GM18517 (cell line): ENCODE results near the gene SERPINH1.

ENCODE experiments used
- ATAC-seq: cut with Tn5 transposase; IDR thresholded peaks from one replicate; pipeline ENCODE4 v1.9.1; 2021; ENCODE audit warnings: mild to moderate bottlenecking, moderate library complexity; ENCODE audit not compliant: unreplicated experiment

Gene SERPINH1

GRCh38 chr11:75594211-75594610 lies 32.2 kb downstream of the SERPINH1 start:
- no peak for ATAC-seq

- ATAC-seq, result no peak
These were observed 33.4 kb downstream of the SERPINH1 start for GRCh38 chr11:75595429-75595828.

GRCh38 chr11:75596914-75597313 lies 34.9 kb downstream of the SERPINH1 start:
- no peak for ATAC-seq

GRCh38 chr11:75597636-75598035 lies 35.6 kb downstream of the SERPINH1 start:
- ATAC-seq, result no peak

- no peak for ATAC-seq
These were observed 36.2 kb downstream of the SERPINH1 start for GRCh38 chr11:75598264-75598663.

- no peak for ATAC-seq
These were observed 36.8 kb downstream of the SERPINH1 start for GRCh38 chr11:75598900-75599299.

GRCh38 chr11:75600356-75600755 lies 38.3 kb downstream of the SERPINH1 start:
- ATAC-seq, result no peak

- ATAC-seq, result no peak
These were observed 39.4 kb downstream of the SERPINH1 start for GRCh38 chr11:75601494-75601893.

- ATAC-seq, result no peak
These were observed 40.9 kb downstream of the SERPINH1 start for GRCh38 chr11:75602951-75603350.

GRCh38 chr11:75603791-75604736 lies 42.0 kb downstream of the SERPINH1 start:
- ATAC-seq, result no peak

GRCh38 chr11:75606099-75606498 lies 44.0 kb downstream of the SERPINH1 start:
- no peak for ATAC-seq

GRCh38 chr11:75611823-75612222 lies 49.8 kb downstream of the SERPINH1 start:
- no peak for ATAC-seq

- no peak for ATAC-seq
These were observed 53.7 kb downstream of the SERPINH1 start for GRCh38 chr11:75615751-75616150.

GRCh38 chr11:75616281-75616680 lies 54.2 kb downstream of the SERPINH1 start:
- no peak for ATAC-seq
